ENCODE measurements around the gene TLCD1.
A peak's percentile ranks its signal among the peaks of the same experiment; 100 is the strongest.

TLCD1 gene

DNA sequence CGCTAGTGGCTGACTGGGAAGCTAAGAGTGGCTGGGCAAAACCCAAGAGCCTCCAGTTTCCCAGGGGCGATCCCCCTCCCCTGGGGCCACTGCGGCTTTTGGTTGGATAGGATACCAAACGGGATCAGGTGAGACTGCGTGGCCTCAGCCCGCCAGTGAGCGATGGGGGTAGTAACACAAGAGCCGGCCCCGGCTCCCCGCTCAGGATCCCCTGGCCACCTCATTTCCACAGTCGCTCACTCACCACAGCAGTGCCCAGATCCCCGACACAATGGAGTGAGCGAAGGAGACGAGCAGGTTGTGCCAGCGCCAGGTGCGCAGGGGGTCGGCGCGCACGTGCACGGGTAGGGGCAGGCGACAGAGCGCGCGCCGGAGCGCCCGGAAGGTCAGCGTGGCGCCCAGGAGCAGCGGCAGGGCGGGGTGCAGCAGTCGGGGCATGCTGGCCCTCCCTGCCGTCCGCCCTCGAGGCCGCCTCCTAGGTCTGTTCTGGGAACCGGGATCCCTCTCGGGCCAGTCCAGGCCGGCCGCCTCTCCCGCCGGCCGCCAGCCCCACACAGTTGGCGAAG, 290 bp downstream of the TLCD1 start:
- peak overlapping the region; percentile 55 for H3K4me3 ChIP-seq (ENCODE audit: low read depth, low read length)
- POLR2A ChIA-PET = interaction anchor here (0.6 to 6.7 kb wide), 30 partner anchors 10 to 359 kb away, joined by 3 to 448 read pairs (median 5); partner anchors contain the start of genes BLTP2, DHRS13, ERAL1 and FAM222B
- TF ChIP-seq HOXC10 (CRISPR knock-in tag; IDR thresholded peaks at IDR 0.05) (no peak), ZNF169 (tag by site-specific recombination; IDR thresholded peaks at IDR 0.05) (no peak), ZNF560 (tag by site-specific recombination; IDR thresholded peaks at IDR 0.05; ENCODE audit: borderline replicate concordance) (no peak), ZNF175 (tag by site-specific recombination; IDR thresholded peaks at IDR 0.05) (no peak), ZNF707 (tag by site-specific recombination; IDR thresholded peaks at IDR 0.05) (no peak), IKZF3 (tag by site-specific recombination; IDR thresholded peaks at IDR 0.05) (peak; percentile 91), ZBTB7A (tag by site-specific recombination; IDR thresholded peaks at IDR 0.05; ENCODE audit: low read depth) (peak; percentile 68; the same call in 1 of the 2 replicates), ZNF404 (tag by site-specific recombination; IDR thresholded peaks at IDR 0.05) (no peak), ZIC2 (tag by site-specific recombination; IDR thresholded peaks at IDR 0.05) (peak; percentile 68), ZNF114 (tag by site-specific recombination; IDR thresholded peaks at IDR 0.05) (no peak), ZEB2 (tag by site-specific recombination; IDR thresholded peaks at IDR 0.05) (peak; percentile 92), ZNF121 (tag by site-specific recombination; IDR thresholded peaks at IDR 0.05) (peak; percentile 76; the same call in 1 of the 2 replicates), WT1 (tag by site-specific recombination; IDR thresholded peaks at IDR 0.05) (no peak; the same call in 1 of the 2 replicates), SP7 (tag by site-specific recombination; IDR thresholded peaks at IDR 0.05) (peak; percentile 39), ZNF660 (tag by site-specific recombination; IDR thresholded peaks at IDR 0.05) (no peak; the same call in none of the 2 replicates), ZXDB (tag by site-specific recombination; IDR thresholded peaks at IDR 0.05) (peak; percentile 87), ZFP3 (tag by site-specific recombination; IDR thresholded peaks at IDR 0.05; ENCODE audit: low read depth) (no peak), ZNF555 (tag by site-specific recombination; conservative IDR thresholded peaks at IDR 0.05) (no peak), GLIS1 (tag by site-specific recombination; IDR thresholded peaks at IDR 0.05) (peak; percentile 86), ZNF629 (tag by site-specific recombination; IDR thresholded peaks at IDR 0.05) (no peak), ZNF701 (tag by site-specific recombination; IDR thresholded peaks at IDR 0.05) (no peak), ZNF747 (tag by site-specific recombination; IDR thresholded peaks at IDR 0.05) (no peak)
- TF ChIP-seq, protein P1, sequence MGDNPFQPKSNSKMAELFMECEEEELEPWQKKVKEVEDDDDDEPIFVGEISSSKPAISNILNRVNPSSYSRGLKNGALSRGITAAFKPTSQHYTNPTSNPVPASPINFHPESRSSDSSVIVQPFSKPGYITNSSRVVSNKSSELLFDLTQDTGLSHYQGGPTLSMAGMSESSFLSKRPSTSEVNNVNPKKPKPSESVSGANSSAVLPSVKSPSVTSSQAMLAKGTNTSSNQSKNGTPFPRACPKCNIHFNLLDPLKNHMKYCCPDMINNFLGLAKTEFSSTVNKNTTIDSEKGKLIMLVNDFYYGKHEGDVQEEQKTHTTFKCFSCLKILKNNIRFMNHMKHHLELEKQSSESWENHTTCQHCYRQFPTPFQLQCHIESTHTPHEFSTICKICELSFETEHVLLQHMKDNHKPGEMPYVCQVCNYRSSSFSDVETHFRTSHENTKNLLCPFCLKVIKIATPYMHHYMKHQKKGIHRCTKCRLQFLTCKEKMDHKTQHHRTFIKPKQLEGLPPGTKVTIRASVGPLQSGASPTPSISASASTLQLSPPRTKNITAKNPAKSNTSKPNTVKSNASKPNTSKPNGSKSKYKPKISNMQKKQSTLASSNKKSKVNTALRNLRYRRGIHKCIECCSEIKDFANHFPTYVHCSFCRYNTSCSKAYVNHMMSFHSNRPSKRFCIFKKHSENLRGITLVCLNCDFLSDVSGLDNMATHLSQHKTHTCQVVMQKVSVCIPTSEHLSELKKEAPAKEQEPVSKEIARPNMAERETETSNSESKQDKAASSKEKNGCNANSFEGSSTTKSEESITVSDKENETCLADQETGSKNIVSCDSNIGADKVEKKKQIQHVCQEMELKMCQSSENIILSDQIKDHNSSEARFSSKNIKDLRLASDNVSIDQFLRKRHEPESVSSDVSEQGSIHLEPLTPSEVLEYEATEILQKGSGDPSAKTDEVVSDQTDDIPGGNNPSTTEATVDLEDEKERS (tag by site-specific recombination; IDR thresholded peaks at IDR 0.05) = no peak
- TF ChIP-seq, protein P2, sequence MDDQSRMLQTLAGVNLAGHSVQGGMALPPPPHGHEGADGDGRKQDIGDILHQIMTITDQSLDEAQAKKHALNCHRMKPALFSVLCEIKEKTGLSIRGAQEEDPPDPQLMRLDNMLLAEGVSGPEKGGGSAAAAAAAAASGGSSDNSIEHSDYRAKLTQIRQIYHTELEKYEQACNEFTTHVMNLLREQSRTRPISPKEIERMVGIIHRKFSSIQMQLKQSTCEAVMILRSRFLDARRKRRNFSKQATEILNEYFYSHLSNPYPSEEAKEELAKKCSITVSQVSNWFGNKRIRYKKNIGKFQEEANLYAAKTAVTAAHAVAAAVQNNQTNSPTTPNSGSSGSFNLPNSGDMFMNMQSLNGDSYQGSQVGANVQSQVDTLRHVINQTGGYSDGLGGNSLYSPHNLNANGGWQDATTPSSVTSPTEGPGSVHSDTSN (CRISPR knock-in tag; IDR thresholded peaks at IDR 0.05) = peak; percentile 88; the same call in 1 of the 2 replicates
- TF ChIP-seq, protein P3, sequence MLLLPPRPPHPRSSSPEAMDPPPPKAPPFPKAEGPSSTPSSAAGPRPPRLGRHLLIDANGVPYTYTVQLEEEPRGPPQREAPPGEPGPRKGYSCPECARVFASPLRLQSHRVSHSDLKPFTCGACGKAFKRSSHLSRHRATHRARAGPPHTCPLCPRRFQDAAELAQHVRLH (tag by site-specific recombination; IDR thresholded peaks at IDR 0.05) = no peak
- TF ChIP-seq, protein P4, sequence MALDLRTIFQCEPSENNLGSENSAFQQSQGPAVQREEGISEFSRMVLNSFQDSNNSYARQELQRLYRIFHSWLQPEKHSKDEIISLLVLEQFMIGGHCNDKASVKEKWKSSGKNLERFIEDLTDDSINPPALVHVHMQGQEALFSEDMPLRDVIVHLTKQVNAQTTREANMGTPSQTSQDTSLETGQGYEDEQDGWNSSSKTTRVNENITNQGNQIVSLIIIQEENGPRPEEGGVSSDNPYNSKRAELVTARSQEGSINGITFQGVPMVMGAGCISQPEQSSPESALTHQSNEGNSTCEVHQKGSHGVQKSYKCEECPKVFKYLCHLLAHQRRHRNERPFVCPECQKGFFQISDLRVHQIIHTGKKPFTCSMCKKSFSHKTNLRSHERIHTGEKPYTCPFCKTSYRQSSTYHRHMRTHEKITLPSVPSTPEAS (tag by site-specific recombination; IDR thresholded peaks at IDR 0.05) = no peak
- TF ChIP-seq, protein P5, sequence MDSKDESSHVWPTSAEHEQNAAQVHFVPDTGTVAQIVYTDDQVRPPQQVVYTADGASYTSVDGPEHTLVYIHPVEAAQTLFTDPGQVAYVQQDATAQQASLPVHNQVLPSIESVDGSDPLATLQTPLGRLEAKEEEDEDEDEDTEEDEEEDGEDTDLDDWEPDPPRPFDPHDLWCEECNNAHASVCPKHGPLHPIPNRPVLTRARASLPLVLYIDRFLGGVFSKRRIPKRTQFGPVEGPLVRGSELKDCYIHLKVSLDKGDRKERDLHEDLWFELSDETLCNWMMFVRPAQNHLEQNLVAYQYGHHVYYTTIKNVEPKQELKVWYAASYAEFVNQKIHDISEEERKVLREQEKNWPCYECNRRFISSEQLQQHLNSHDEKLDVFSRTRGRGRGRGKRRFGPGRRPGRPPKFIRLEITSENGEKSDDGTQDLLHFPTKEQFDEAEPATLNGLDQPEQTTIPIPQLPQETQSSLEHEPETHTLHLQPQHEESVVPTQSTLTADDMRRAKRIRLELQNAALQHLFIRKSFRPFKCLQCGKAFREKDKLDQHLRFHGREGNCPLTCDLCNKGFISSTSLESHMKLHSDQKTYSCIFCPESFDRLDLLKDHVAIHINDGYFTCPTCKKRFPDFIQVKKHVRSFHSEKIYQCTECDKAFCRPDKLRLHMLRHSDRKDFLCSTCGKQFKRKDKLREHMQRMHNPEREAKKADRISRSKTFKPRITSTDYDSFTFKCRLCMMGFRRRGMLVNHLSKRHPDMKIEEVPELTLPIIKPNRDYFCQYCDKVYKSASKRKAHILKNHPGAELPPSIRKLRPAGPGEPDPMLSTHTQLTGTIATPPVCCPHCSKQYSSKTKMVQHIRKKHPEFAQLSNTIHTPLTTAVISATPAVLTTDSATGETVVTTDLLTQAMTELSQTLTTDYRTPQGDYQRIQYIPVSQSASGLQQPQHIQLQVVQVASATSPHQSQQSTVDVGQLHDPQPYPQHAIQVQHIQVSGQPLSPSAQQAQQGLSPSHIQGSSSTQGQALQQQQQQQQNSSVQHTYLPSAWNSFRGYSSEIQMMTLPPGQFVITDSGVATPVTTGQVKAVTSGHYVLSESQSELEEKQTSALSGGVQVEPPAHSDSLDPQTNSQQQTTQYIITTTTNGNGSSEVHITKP (tag by site-specific recombination; IDR thresholded peaks at IDR 0.05) = peak; percentile 91
- TF ChIP-seq, protein P6, sequence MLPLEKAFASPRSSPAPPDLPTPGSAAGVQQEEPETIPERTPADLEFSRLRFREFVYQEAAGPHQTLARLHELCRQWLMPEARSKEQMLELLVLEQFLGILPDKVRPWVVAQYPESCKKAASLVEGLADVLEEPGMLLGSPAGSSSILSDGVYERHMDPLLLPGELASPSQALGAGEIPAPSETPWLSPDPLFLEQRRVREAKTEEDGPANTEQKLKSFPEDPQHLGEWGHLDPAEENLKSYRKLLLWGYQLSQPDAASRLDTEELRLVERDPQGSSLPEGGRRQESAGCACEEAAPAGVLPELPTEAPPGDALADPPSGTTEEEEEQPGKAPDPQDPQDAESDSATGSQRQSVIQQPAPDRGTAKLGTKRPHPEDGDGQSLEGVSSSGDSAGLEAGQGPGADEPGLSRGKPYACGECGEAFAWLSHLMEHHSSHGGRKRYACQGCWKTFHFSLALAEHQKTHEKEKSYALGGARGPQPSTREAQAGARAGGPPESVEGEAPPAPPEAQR (tag by site-specific recombination; IDR thresholded peaks at IDR 0.05) = 0 out of 2 replicates have a peak, but pooled peaks have one; percentile 10

More for the DNA sequence above, 290 bp downstream of the TLCD1 start:
- H3K36me3 ChIP-seq (ENCODE audit: control insufficient read depth in 2 of 2, insufficient read depth in 1 of 2, low read length in 2 of 2) = peaks cover 25 to 46% of the 10 kb centered on the region in 2 experiments
- no peaks in the 10 kb centered on the region for H3K9me3 ChIP-seq (ENCODE audit: control insufficient read depth, insufficient read depth, low read depth, low read length)
- H3K4me1 ChIP-seq (ENCODE audit: control insufficient read depth, insufficient read depth, low read length) = peaks cover 9% of the 10 kb centered on the region; the same call in 1 of the 2 replicates
- CTCF ChIA-PET = interaction anchor here (0.6 to 13.6 kb wide), 38 partner anchors 9 to 1028 kb away, joined by 3 to 445 read pairs (median 7); partner anchors contain the start of genes BLTP2, DHRS13, FLOT2 and PROCA1
- H3K27ac ChIP-seq (ENCODE audit: extremely low read depth, low read depth, low read length) = peak overlapping the region; percentile 99
